ENCODE measurements around the gene CADM4.

The CADM4 gene

GRCh38 chr19:43649514-43649913 is 9.9 kb upstream of the CADM4 start:
- no peak for DNase-seq (ENCODE audit: extremely low read depth, low read depth)
- TF ChIP-seq CTCF (IDR thresholded peaks at IDR 0.05; ENCODE audit: low read depth, low read length): no peak

GRCh38 chr19:43648633-43649032 is 9.0 kb upstream of the CADM4 start:
- no peak for DNase-seq (ENCODE audit: extremely low read depth, low read depth)
- no peak for TF ChIP-seq CTCF (IDR thresholded peaks at IDR 0.05; ENCODE audit: low read depth, low read length)

- TF ChIP-seq CTCF (IDR thresholded peaks at IDR 0.05; ENCODE audit: low read depth, low read length): no peak
- DNase-seq (ENCODE audit: extremely low read depth, low read depth): no peak
These were observed 4.5 kb upstream of the CADM4 start for GRCh38 chr19:43644181-43644580.

GRCh38 chr19:43643326-43643725 is 3.7 kb upstream of the CADM4 start:
- TF ChIP-seq CTCF (IDR thresholded peaks at IDR 0.05; ENCODE audit: low read depth, low read length): no peak
- no peak for DNase-seq (ENCODE audit: extremely low read depth, low read depth)

GRCh38 chr19:43642531-43642930 is 2.9 kb upstream of the CADM4 start:
- no peak for DNase-seq (ENCODE audit: extremely low read depth, low read depth)
- TF ChIP-seq CTCF (IDR thresholded peaks at IDR 0.05; ENCODE audit: low read depth, low read length): no peak

- DNase-seq (ENCODE audit: extremely low read depth, low read depth): no peak
- TF ChIP-seq CTCF (IDR thresholded peaks at IDR 0.05; ENCODE audit: low read depth, low read length): no peak
These were observed 1.7 kb upstream of the CADM4 start for GRCh38 chr19:43641333-43641732.

GRCh38 chr19:43640424-43640757 is 741 bp upstream of the CADM4 start:
- no peak for DNase-seq (ENCODE audit: extremely low read depth, low read depth)
- TF ChIP-seq CTCF (IDR thresholded peaks at IDR 0.05; ENCODE audit: low read depth, low read length): no peak
